HepG2 (cell line): ENCODE results near the gene SPTY2D1. TPM values are rescaled to one million over a fixed set of nuclear protein-coding genes. Genes with fewer than 3 reads are reported as not detected.

ENCODE experiments used
- ATAC-seq: fragments of 200-7000 bp; cut with Tn5 transposase; 3 replicates; pipeline ENCODE4 v1.9.1; 2020; ENCODE audit warnings: mild to moderate bottlenecking, moderate library complexity
- BruUV-seq: library from RNA; stranded (reverse); fragments of 400-500 nt; replicated peaks from 2 replicates; lab custom pipeline; 2021; lab: Mats Ljungman, UMichigan
- CTCF ChIA-PET: fragments of 300-600 bp; formaldehyde crosslinking; extraction: SDS; loops from one replicate; lab custom pipeline; 2021; ENCODE audit warnings: low total read pairs, inconsistent platforms, low intra/inter-chr PET ratio; lab: Yijun Ruan, JAX
- POLR2A ChIA-PET: fragments of 350-600 bp; sonication (Branson Sonifier 250); formaldehyde crosslinking; loops from one replicate; lab custom pipeline; 2020; ENCODE audit warnings: antibody characterized with exemption, inconsistent platforms; lab: Yijun Ruan, JAX
- DNase-seq: peaks from one replicate; pipeline ENCODE4 v3.0.0-alpha.2; 2015; ENCODE audit warnings: low spot score
- FAIRE-seq: peaks from 3 replicates; lab custom pipeline; 2011; peaks lifted over from hg19 to GRCh38; lab: Jason Lieb, UNC
- H2AFZ ChIP-seq: one replicate; pipeline ENCODE4 v1.6.1; 2011; ENCODE audit warnings: low read length, inconsistent platforms
- H3K27ac ChIP-seq: fragments of 300-600 bp; 3 replicates; pipeline ENCODE4 v1.8.0; 2011; ENCODE audit warnings: mixed run types, mild to moderate bottlenecking, mixed read lengths, low read length, inconsistent platforms; ENCODE audit not compliant: insufficient read depth; ENCODE audit errors: extremely low read length
- H3K27me3 ChIP-seq, 2 experiments: fragments of 200-600 bp in 1 of 2; 2 replicates in 1 of 2; 3 replicates in 1 of 2; pipeline versions ENCODE4 v1.6.0 to v1.8.0; 2011; ENCODE audit warnings: low read length in 2 of 2, mild to moderate bottlenecking in 2 of 2, moderate library complexity in 2 of 2, inconsistent platforms in 1 of 2; ENCODE audit not compliant: insufficient read depth in 2 of 2, control insufficient read depth in 1 of 2
- H3K36me3 ChIP-seq, 2 experiments: fragments of 200-600 bp in 1 of 2; replicated peaks in 1 of 2; 2 replicates in 1 of 2; 3 replicates in 1 of 2; pipeline versions ENCODE4 v1.5.1 to v1.8.0; 2011; ENCODE audit warnings: low read length in 2 of 2, inconsistent platforms in 1 of 2; ENCODE audit not compliant: insufficient read depth in 2 of 2, control insufficient read depth in 1 of 2
- H3K4me1 ChIP-seq: 2 replicates; pipeline ENCODE4 v1.5.1; 2012; ENCODE audit warnings: low read length, inconsistent platforms; ENCODE audit not compliant: insufficient read depth
- H3K4me2 ChIP-seq: 2 replicates; pipeline ENCODE4 v1.6.0; 2011; ENCODE audit warnings: low read depth, low read length, inconsistent platforms
- H3K4me3 ChIP-seq, 3 experiments: fragments of 200-600 bp in 1 of 3; sonication (generic), shearing (Covaris generic) in 1 of 3; replicated peaks in 1 of 3; 2 replicates each; pipeline ENCODE4 v1.5.1; 2011 to 2016; ENCODE audit warnings: low read length in 3 of 3, inconsistent platforms in 2 of 3, low read depth in 2 of 3, mild to moderate bottlenecking in 2 of 3, control low read depth in 1 of 3, mixed read lengths in 1 of 3; ENCODE audit not compliant: insufficient read depth in 1 of 3
- H3K79me2 ChIP-seq: one replicate; pipeline ENCODE4 v1.6.1; 2011; ENCODE audit warnings: low read length, inconsistent platforms; ENCODE audit not compliant: insufficient read depth
- H3K9ac ChIP-seq: 2 replicates; pipeline ENCODE4 v1.6.0; 2011; ENCODE audit warnings: mild to moderate bottlenecking, low read depth, low read length, inconsistent platforms; ENCODE audit not compliant: insufficient read depth
- H3K9me3 ChIP-seq: 2 replicates; pipeline ENCODE4 v1.5.1; 2012; ENCODE audit warnings: mild to moderate bottlenecking, low read length
- H4K20me1 ChIP-seq: 2 replicates; pipeline ENCODE4 v1.6.0; 2011; ENCODE audit warnings: inconsistent platforms, mild to moderate bottlenecking, low read length, moderate library complexity; ENCODE audit not compliant: insufficient read depth
- HMG20A ChIP-seq: IDR thresholded peaks from 2 replicates; pipeline ENCODE4 v1.6.1; 2016; ENCODE audit warnings: borderline replicate concordance
- KMT2B ChIP-seq: IDR thresholded peaks from 2 replicates; pipeline ENCODE4 v1.6.1; 2016; ENCODE audit warnings: missing genetic modification reagents, missing compliant biosample characterization
- PCBP2 ChIP-seq: fragments of 200-400 bp; formaldehyde crosslinking; optimal IDR thresholded peaks from 2 replicates; pipeline ENCODE3; 2018; ENCODE audit warnings: low read length, low read depth; ENCODE audit not compliant: poor library complexity, severe bottlenecking
- ZIK1 ChIP-seq: sonication (generic); formaldehyde crosslinking; IDR thresholded peaks from 2 replicates; pipeline ENCODE4 v1.5.0; 2020; ENCODE audit warnings: mild to moderate bottlenecking, low read depth, missing genetic modification reagents, borderline replicate concordance
- ZNF451 ChIP-seq: sonication (generic); formaldehyde crosslinking; IDR thresholded peaks from 2 replicates; pipeline ENCODE4 v1.5.0; 2020; ENCODE audit warnings: mild to moderate bottlenecking, missing genetic modification reagents
- ZNF883 ChIP-seq: sonication (generic); formaldehyde crosslinking; IDR thresholded peaks from 2 replicates; pipeline ENCODE4 v1.5.1; 2020; ENCODE audit warnings: mild to moderate bottlenecking, missing genetic modification reagents; ENCODE audit errors: not compliant biosample characterization
- WGBS: methylation state at CpG from one replicate; pipeline ENCODE4 v1.1.6; 2017; ENCODE audit warnings: low lambda C conversion rate; 5-methylcytosine and 5-hydroxymethylcytosine counted together
- in situ Hi-C: cut with HindIII; loops from 2 replicates; pipeline ENCODE4 v1.10.0; 2017; ENCODE audit warnings: low pct_unique_long_range_greater_than_20kb; ENCODE audit not compliant: extremely low pct_ligation_motif_present
- intact Hi-C: fragments of 100-400 bp; cut with micrococcal nuclease; formaldehyde crosslinking; loops from one replicate; pipeline ENCODE4 v1.10.0; 2022; ENCODE audit not compliant: unreplicated experiment
- polyA plus RNA-seq, 8 experiments: library from polyadenylated mRNA; depleted of rRNA in 3 of 8; stranded (reverse) in 7 of 8; unstranded in 1 of 8; fragments of >200 nt; fragmentation: Illumina TruSeq in 4 of 8; extraction: Trizol in 4 of 8; gene quantifications; 2 replicates each; pipeline versions ENCODE4 v1.2.1 to v1.2.3, GENCODE V29; 2011 to 2016; ENCODE audit warnings: low read depth in 4 of 8, missing spikeins in 1 of 8, mixed read lengths in 1 of 8; ENCODE audit not compliant: insufficient read depth in 1 of 8
- total RNA-seq, 5 experiments: library from RNA; depleted of rRNA; stranded (reverse); fragments of >200 nt; fragmentation: Illumina TruSeq; extraction: Trizol; gene quantifications; 2 replicates each; pipeline ENCODE4 v1.2.3, GENCODE V29; 2016; ENCODE audit warnings: low read depth in 1 of 5
- TF ChIP-seq, protein P1 (sequence below): sonication (generic); formaldehyde crosslinking; IDR thresholded peaks from 2 replicates; pipeline ENCODE4 v1.8.1; 2023; ENCODE audit warnings: missing genetic modification reagents, inconsistent platforms, borderline replicate concordance
- TF ChIP-seq, protein P2 (sequence below): sonication (generic); formaldehyde crosslinking; IDR thresholded peaks from 2 replicates; pipeline ENCODE4 v1.4.0; 2020; ENCODE audit warnings: low read depth, mild to moderate bottlenecking, missing genetic modification reagents

SPTY2D1 gene
- total and polyA plus RNA-seq, 2 of the 13 experiments (the other 11 are each of a cell fraction or from before 2014, with no cell fraction given) = 6.9 to 14.8 TPM

DNA sequence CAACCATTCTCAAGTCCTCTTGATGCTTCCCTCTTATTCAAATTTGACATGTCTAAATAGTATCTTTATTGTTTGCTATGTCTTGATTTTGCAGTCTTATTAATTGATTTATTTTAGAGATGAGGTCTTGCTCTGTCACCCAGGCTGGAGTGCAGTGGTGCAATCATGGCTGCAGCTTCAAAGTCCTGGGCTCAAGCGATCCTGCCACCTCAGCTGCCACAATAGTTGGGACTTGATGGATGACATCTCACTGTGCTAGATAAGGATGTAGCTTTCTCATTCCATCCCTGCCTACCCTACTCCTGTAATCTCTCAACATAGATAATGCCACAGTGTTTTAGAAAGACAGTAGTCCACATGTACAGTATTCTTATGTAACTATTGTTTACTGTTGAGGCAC is 7.5 kb upstream of the SPTY2D1 start:
- Histone ChIP-seq H3K4me2 (no peak overlapping the region), H3K4me3 (no peak overlapping the region)
- TF ChIP-seq, protein P1, sequence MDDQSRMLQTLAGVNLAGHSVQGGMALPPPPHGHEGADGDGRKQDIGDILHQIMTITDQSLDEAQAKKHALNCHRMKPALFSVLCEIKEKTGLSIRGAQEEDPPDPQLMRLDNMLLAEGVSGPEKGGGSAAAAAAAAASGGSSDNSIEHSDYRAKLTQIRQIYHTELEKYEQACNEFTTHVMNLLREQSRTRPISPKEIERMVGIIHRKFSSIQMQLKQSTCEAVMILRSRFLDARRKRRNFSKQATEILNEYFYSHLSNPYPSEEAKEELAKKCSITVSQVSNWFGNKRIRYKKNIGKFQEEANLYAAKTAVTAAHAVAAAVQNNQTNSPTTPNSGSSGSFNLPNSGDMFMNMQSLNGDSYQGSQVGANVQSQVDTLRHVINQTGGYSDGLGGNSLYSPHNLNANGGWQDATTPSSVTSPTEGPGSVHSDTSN (CRISPR knock-in tag) = no peak
- TF ChIP-seq, protein P2, sequence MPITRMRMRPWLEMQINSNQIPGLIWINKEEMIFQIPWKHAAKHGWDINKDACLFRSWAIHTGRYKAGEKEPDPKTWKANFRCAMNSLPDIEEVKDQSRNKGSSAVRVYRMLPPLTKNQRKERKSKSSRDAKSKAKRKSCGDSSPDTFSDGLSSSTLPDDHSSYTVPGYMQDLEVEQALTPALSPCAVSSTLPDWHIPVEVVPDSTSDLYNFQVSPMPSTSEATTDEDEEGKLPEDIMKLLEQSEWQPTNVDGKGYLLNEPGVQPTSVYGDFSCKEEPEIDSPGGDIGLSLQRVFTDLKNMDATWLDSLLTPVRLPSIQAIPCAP (CRISPR knock-in tag) = no peak
- TF ChIP-seq HMG20A (CRISPR knock-in tag) (no peak), ZNF451 (CRISPR knock-in tag) (no peak), KMT2B (CRISPR knock-in tag) (no peak), PCBP2 (no peak), ZNF883 (CRISPR knock-in tag) (no peak), ZIK1 (CRISPR knock-in tag) (no peak)
- TF ChIP-seq, all 625 proteins: peak for 0
- intact Hi-C loops (no loop called here), in situ Hi-C loops (no loop called here)
- 0% methylated on average over 1 of the region's 1 CpG for WGBS
- no peaks in the 10 kb centered on the region for H3K79me2 ChIP-seq
- H3K4me1 ChIP-seq = peaks cover 5% of the 10 kb centered on the region; the same call in 1 of the 2 replicates
- no peak overlapping the region for H3K9ac ChIP-seq
- H4K20me1 ChIP-seq = no peaks in the 10 kb centered on the region
- CTCF ChIA-PET = no interaction called here
- no peaks in the 10 kb centered on the region for H3K27me3 ChIP-seq
- no TSS peak for BruUV-seq
- no peaks in the 10 kb centered on the region for H3K36me3 ChIP-seq
- ATAC-seq (no peak), FAIRE-seq (no peak), DNase-seq (no peak)
- POLR2A ChIA-PET = no interaction called here
- no peaks in the 10 kb centered on the region for H3K9me3 ChIP-seq
- H3K27ac ChIP-seq = no peak overlapping the region
- no peak overlapping the region for H2AFZ ChIP-seq
